Stimulated activated CD8-positive, alpha-beta memory T cell treated with anti-CD3 and anti-CD28 coated beads, Interleukin-15, amount 100 ng/mL, for 48 hours (primary cell): ENCODE results near the gene CADM1.

Experiments used
- DNase-seq, 2 donors: peaks; one replicate each; pipeline ENCODE4 v3.0.0-alpha.2; 2020; ENCODE audit warnings: low read depth in 2 of 2

CADM1 gene

GRCh38 chr11:115515647-115516395 is 11.6 kb upstream of the CADM1 start:
- DNase-seq = no peak

GRCh38 chr11:115506954-115507675 is 2.9 kb upstream of the CADM1 start:
- DNase-seq = no peak

- DNase-seq = no peak
Measured at GRCh38 chr11:115505175-115505574, 960 bp upstream of the CADM1 start.

- DNase-seq = no peak
Measured at GRCh38 chr11:115503886-115504275, 334 bp downstream of the CADM1 start.

DNA sequence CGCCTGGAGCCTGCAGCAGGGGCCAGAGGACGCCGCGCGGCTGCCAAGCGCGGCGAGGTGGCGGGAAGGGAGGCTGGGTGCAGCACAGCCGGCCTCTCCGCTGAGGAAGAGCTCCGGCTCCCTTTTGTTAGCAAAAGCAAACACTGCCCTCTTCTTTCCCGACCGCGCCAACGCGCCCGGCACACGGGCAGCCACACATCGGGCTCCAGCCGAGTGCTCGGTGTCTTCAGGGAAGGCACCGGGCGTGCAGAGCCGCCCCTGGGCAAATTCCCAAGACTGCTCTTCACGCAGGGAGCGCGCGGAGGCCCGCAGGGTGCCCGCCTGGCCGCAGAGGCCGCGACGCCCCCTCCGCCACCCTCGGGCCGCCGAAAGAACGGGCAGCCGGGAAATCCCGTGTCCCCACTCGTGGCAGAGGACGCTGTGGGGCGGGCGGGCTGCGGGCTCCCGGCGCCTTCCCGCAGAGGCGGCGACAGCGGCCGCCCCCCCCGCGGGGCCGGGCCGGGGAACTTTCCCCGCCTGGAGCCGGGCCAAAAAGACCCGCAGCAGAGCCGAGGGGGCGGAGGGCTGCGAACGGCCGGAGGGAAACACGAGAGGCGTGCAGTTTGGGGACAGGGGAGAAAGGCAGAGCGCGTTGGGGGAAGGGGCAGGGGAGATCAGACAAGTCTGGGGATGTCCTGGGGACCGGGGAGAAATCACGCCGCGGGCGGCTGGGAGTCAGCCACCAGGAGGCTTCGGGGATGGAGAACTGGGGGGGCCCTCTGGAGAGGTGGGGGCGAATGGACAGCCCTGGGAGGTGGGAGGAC is 931 bp downstream of the CADM1 start:
- DNase-seq = no peak

DNA sequence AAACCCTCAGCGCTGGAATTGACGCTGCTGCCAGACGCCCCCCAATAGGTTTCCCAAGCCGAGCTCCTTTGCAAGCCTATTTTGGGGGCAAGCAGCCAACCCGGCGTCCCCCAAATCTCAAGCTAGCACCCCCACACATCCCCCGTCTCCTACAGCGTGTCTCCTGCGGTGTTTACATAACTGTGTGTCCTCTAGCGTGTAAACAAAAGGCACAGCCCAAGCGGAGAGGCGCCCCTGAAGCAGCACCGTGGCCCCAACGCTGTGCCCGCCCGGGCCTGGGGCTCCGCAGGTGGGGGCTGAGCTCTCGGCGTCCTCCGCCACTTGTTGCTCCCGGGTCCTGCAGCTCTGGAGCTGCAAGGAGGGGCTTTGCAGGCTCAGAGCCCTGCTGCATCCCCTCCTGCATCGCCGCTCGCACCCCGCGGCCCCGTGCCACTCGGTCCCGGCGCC is 1.6 kb downstream of the CADM1 start:
- no peak for DNase-seq

DNA sequence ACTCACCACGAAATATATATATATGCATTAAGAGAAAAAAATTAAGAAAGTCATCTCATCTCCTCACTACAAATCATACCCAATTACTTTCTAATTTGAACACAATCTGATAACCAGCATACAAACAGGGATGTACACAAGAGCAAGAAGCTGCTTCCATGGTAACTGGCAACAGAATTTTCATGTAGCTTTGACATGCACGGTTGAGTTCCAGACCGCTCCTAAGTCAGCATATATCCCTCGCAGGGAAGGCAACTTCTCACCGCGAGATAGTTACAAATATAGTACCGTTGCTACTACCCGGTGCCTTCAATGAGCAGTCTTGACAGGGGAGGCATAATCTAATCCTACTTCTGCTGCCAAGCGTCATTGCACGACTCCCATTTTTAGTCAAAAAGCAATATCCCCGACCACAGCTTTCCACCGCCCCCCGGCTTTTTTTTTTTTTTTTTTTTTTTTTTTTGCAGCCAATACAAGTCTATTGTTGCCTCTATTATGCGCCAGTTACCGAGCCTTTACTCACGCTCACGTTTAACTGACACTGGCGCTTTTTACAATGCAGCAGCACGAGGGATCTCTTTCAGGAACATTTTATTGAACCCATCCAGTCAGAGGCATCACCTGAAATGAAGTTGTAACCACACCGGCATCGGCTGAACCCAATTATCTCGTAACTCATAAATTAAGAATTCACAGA is 2.2 kb downstream of the CADM1 start:
- no peak for DNase-seq

- no peak for DNase-seq
Measured at GRCh38 chr11:115501502-115501892, 2.7 kb downstream of the CADM1 start.

DNA sequence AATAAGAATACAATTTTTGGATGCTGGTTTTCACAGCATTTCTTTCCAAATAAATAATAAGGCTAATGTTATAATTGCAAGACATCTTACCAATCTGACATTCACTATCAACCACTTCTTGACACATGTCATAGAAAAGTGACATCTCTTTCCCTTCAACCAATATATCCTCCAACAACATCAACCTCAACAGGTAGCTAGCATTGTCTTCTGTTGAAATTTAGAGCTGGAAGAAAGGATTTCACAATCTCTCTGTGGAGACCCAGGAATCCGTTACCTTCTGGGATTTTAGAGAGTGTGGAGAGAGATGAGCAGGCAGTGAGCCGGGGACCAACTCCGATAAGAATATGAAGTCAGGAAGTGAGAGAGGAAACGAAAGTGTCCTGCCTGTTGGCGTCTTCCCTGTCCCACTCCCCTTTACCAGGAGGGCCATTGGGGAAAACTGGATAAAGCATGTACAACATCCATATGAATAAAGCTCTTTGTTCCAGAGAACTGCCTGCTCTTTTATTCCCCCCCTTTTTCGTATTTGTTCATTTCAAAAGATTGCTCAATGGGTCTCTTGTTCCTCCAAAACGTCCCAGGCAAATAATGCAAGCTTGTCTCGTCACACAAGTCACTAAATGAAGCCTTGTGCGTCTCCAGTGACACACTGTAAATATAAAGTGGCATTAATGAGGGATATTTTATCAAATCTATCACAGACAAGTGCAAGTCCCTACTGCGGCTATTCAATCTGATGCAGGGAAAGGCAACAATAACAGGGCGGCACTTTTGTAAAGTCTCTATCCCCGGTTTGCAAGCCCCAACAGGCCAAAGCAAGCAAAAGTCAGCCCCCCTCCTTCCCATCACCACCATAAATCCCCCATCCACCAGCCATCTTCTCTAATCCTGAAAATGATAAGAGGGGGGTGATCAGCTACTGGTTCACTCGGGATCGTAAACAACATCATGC is 3.4 kb downstream of the CADM1 start:
- DNase-seq = no peak

DNA sequence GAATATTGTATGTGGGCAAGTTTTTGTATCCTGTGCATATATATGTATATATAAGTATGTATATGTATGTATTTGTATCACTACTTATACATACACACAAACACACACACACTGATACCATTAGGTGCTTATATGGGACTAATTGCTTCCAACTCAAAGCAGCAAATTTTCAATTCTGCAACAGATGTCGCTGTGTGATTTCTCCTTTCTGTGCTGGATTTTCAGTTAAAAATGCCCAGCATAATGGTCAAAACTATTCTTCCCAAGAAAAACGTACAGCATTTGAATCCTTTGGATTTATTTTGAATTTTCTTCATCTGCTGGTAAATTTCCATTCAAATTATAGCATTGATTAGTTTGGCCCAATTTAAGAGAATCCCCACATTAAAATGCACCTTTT is 4.3 kb downstream of the CADM1 start:
- no peak for DNase-seq

DNA sequence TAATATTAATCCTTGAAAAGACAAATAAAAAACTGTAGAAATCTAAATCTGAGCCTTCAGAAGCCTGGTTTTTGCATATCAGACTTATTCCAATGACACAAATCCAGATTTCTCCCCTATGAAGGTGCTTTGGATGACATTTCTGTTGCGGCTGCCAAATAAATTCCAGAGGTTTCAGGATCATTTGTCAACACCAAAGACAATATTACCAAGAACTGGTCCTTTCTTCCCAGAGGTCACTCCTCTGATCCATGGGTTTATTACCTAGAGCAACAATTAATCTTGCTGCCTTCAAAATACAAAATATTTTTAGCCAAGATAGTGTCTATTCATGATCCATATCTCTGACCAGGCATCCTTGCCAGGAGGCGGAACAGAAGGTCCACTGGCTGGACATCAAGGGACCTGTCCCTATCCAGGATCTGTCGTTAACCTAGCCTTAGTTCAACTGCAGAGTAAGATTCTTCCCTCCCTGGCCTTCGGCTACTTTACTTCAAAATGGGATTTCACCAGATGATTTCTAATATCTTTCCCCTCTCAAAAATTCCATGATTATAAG is 4.9 kb downstream of the CADM1 start:
- no peak for DNase-seq

- DNase-seq = no peak
Measured at GRCh38 chr11:115498354-115498753, 5.9 kb downstream of the CADM1 start.

GRCh38 chr11:115497303-115497702 is 6.9 kb downstream of the CADM1 start:
- DNase-seq = no peak

DNA sequence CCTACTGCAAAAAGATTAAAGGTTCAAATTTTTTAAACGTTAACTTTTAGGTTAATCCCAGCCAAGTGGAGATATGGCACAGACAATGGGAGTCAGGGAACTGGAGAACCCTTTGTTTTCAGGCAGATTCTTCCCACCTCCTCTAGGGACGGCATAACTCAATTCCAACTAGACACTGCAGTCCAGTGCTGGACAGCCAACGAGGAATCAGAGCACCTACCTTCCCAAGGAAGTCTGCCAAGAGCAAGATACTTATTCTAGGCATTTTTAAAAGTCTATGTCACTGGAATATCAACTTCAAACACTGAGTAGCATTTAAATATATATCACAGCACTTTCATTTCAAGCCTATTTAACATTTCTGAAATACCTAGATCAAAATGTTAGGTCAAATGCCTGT is 7.3 kb downstream of the CADM1 start:
- DNase-seq = no peak

- DNase-seq = no peak
Measured at GRCh38 chr11:115493905-115494304, 10.3 kb downstream of the CADM1 start.

GRCh38 chr11:115493488-115493887 is 10.7 kb downstream of the CADM1 start:
- no peak for DNase-seq

DNA sequence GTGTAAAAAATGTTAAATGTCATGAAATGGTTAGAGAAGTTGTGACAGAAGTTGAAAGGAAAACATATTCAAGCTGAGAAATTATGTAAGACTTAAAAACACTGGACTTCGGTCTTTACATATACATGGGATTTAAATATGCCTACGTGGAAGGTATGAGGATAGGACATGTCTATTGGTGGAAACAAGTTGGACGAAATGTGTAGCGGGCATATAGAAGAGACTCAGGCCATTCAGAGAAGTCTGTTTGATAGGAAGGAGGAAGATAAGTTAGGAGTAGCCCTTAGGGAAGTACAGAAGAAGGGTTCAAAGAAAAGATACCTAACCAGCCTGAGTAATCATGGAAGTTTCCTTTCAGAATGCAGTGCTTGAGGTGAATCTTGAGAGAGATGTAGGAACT is 14.7 kb downstream of the CADM1 start:
- no peak for DNase-seq

GRCh38 chr11:115488945-115489344 is 15.3 kb downstream of the CADM1 start:
- no peak for DNase-seq

GRCh38 chr11:115481528-115481927 is 22.7 kb downstream of the CADM1 start:
- DNase-seq = no peak

DNA sequence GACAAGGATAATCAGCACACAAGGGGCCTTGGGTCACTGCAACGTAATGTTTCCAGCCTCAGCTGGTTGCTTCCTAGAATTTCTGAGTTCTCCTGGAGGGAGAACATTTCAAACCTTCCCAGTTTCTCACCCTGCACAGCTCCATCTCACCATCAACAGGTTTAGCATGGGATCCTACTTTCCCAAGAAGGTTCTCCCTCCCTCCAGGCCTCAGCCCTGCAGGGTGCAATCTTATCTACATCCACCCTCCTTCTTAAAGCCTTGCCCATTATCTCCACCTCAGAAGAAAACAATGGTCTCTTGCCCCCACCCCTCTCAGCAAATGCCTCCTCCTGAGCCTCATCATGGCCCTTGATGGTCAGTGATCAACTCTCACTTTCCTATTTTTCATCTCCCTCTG is 23.6 kb downstream of the CADM1 start:
- DNase-seq = no peak

GRCh38 chr11:115477410-115477809 is 26.8 kb downstream of the CADM1 start:
- no peak for DNase-seq
